Astrocyte of the spinal cord (primary cell): ENCODE results near the gene IAPP.

Experiments
- DNase-seq: peaks from one replicate; pipeline ENCODE4 v3.0.0; 2011; ENCODE audit warnings: low read depth, low spot score
- H3K4me3 ChIP-seq: 2 replicates; pipeline ENCODE4 v1.5.1; 2011; ENCODE audit warnings: low read depth, mild to moderate bottlenecking, low read length, moderate library complexity
- in situ Hi-C: cut with HindIII; loops from 2 replicates; pipeline ENCODE4 v1.10.0; 2017; ENCODE audit warnings: low sequenced_read_pairs
- TF ChIP-seq, protein P1 (sequence below): IDR thresholded peaks from 2 replicates; pipeline ENCODE4 v1.5.1; 2012; ENCODE audit warnings: low read depth, mild to moderate bottlenecking, low read length, inconsistent platforms

IAPP gene

DNA sequence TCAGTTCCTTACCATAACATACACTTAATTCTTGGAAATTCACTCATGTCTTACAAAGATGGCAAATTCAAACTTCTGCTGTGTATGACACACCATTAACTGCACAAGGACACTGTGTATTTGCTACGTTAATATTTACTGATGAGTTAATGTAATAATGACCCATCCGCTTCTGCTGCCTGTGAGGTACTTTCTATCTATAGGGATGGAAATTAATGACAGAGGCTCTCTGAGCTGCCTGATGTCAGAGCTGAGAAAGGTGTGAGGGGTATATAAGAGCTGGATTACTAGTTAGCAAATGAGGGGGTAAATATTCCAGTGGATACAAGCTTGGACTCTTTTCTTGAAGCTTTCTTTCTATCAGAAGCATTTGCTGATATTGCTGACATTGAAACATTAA, at the start of gene IAPP:
Gene IAPP (plus strand): TSS at position 301 of the 400 bp plus-strand sequence. CDS start 450 bp downstream, outside the sequence.
- DNase-seq = no peak
- in situ Hi-C loops = no loop called here
- TF ChIP-seq, protein P1, sequence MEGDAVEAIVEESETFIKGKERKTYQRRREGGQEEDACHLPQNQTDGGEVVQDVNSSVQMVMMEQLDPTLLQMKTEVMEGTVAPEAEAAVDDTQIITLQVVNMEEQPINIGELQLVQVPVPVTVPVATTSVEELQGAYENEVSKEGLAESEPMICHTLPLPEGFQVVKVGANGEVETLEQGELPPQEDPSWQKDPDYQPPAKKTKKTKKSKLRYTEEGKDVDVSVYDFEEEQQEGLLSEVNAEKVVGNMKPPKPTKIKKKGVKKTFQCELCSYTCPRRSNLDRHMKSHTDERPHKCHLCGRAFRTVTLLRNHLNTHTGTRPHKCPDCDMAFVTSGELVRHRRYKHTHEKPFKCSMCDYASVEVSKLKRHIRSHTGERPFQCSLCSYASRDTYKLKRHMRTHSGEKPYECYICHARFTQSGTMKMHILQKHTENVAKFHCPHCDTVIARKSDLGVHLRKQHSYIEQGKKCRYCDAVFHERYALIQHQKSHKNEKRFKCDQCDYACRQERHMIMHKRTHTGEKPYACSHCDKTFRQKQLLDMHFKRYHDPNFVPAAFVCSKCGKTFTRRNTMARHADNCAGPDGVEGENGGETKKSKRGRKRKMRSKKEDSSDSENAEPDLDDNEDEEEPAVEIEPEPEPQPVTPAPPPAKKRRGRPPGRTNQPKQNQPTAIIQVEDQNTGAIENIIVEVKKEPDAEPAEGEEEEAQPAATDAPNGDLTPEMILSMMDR = no peak
- H3K4me3 ChIP-seq = no peak within 1 kb of the TSS

DNA sequence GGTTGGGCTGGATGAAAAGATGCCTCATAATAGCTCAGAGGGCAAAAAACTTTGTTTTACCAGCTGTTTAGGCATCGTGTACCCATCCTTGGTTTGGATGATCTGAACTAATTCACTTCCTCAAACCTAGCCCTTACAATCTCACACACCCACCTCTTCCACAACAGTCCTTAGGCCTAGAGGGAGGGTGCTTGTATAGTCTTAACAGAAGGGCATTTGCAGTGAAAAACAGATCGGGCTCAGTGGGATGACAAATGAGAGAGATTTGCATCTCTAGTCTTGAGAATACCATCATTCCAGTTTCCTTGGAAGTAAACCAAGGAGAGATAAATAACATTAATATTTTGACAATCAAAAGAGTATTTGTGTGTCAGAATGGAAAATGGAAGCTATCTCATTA, 49.0 kb upstream of the IAPP start:
- no peak for DNase-seq
- TF ChIP-seq, protein P1 = no peak
- in situ Hi-C loops = no loop called here
- no peak overlapping the region for H3K4me3 ChIP-seq

DNA sequence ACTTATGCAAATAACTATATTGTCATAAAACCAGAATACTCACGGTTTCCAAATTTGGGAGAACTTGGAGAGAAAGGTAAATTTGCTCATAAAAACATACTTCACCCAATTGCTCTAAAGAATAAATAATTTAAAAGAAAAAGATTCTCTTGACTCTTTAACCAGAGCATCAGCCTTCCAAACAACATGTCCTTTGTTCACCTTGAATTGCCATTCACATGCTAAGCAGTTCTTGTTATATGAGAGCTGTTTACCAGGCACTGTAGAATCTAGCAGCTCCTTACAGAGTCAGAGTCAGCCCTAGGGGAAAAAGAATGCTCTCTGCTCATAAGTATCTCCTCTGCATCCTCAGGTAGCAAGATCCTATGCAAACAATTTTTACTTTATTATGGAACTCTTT, 48.2 kb upstream of the IAPP start:
- TF ChIP-seq, protein P1 = no peak
- H3K4me3 ChIP-seq = no peak overlapping the region
- in situ Hi-C loops = no loop called here
- no peak for DNase-seq

DNA sequence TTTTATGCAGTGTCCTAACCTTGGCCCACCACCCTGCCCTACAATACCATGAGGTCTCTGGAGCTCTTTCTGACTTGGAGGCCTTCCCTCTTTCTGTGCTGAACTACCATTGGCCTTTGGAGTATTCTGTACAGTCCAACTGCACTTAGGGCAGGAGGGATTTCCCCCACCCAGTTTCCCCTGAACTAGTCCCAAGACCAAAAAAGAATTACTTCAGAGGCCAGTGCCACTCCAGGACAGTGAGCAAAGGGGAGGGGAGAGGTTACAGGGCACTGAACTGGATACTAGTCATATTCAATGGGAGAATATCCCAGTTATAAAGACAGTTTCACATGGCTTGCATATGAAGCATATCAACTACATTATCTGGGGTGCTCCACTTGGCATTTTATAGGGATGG, 44.1 kb upstream of the IAPP start:
- TF ChIP-seq, protein P1 = no peak
- H3K4me3 ChIP-seq = no peak overlapping the region
- in situ Hi-C loops = no loop called here
- no peak for DNase-seq

DNA sequence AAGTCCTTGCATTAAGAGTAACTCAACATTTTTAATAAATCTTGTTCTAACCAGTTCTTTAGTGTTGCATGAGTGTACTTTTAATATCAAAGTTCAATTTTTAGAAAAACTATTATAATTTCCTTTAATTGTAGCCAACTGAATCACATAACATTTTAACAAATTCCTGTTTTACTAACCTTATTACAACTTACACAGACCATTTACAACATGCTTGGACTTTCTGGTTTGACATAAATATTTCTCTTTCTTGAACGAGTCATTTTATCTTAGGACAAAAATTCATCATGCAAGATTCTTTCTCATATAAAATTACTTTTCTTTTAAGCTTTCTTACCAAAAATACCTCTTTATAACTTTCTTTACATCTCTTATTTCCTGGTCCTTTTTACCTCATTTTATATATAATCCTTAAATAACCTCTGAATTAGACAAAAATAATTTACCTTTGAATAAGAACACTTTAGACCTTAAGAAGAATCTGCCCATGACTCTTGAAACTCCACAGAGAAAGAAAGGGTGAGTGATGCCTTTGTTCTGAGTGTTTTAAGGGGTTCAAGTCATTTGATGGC, 41.9 kb upstream of the IAPP start:
- peak; percentile 42 for DNase-seq
- no peak overlapping the region for H3K4me3 ChIP-seq
- in situ Hi-C loops = no loop called here
- TF ChIP-seq, protein P1 = no peak

DNA sequence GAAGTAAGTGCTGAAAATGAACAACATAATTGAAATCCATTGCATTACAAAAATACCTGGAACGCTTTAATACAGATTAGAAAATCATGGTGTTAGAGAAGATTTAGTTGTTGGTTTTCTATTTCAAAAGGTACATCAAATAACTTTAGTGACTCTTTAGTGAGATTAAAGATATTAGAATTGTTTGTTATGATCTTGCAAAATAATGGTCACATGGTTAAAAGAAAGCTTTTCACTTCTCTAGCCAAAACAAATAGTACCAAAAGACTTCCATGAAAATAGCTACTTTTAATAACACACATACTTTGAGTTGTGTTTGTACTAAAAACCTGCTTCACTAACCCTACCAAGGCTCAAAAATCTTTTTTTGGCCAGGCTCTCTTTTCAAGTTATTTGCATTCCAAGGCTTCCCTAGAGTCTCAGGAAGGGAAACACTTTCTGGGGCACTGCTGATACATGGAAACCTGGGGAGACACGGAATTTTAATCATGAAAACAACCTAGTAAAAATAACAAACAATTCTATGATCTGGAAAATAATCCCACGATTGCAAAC, 37.9 kb upstream of the IAPP start, which contains the start of gene SLCO1A2:
Gene SLCO1A2 (minus strand): TSS at position 147 of the 555 bp plus-strand sequence. CDS start 270 bp downstream, outside the sequence.
- DNase-seq = no peak
- H3K4me3 ChIP-seq = no peak within 1 kb of the TSS
- TF ChIP-seq, protein P1 = no peak
- in situ Hi-C loops = no loop called here
